HG03139 (cell line): ENCODE measurements around the gene ITGA1.
A peak's percentile ranks its signal among the peaks of the same experiment; 100 is the strongest.
"Not testable (repeated sequence)": the region's sequence is repeated elsewhere in the genome, so short reads cannot be mapped to it uniquely, and the experiment has no call there.

ENCODE experiments used
- ATAC-seq: cut with Tn5 transposase; IDR thresholded peaks from one replicate; pipeline ENCODE4 v1.9.1; 2021; ENCODE audit not compliant: unreplicated experiment

The ITGA1 gene

DNA sequence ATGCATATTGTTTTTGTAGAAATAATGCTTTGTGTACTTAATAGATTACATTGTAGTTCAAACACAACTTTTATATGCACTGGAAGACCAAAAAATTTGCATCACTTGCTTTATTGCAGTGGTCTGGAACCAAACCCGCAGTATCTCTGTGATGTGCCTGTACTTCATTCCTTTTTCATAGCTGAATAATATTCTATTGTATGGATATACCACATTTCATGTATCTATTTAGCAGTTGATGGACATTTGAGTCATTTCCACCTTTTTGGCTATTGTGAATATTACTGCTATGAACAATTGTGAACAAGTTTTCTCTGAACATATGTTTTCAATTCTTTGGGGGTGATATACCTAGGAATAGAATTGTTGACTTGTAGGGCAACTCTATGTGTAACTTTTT is 40.1 kb downstream of the ITGA1 start:
- no peak for ATAC-seq

DNA sequence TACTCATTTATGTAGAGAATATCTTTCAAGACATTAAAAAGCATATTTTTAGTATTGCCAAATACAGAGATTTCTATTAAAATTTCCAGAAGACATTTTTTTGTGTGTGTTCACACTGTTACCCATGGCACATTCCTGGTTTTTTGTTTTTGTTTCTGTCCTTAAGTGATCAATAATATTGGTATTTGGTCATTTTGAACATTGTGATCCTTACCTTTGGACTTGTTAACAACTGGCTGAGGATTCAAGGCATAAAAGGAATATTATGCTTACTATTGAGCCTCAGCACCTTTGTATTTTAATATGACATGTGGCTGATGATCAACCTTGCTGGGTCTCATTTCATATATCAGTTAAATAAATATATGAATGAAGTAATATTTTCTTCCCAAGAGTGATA is 41.9 kb downstream of the ITGA1 start:
- no peak for ATAC-seq

GRCh38 chr5:52830650-52831049 is 42.9 kb downstream of the ITGA1 start:
- no peak for ATAC-seq

GRCh38 chr5:52831786-52832511 is 44.2 kb downstream of the ITGA1 start:
- ATAC-seq: no peak

DNA sequence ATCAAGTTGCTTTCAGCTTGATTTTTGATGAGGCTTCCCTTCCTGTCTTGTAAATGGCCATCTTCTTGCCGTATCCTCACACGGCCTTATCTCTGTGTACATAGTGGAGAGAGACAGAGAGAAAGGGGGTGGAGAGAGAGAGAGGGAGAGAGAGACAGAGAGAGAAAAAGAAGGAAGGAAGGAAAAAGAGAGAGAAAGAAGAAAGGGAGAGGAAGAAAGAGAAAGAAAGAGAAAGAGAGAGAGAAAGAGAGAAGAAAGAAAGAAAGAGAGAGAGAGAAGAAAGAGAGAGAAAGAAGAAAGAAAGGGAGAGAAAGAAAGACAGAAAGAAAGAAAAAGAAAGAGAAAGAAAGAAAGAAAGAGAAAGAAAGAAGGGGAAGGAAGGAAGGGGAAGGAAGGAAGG is 46.6 kb downstream of the ITGA1 start:
- ATAC-seq: no peak

DNA sequence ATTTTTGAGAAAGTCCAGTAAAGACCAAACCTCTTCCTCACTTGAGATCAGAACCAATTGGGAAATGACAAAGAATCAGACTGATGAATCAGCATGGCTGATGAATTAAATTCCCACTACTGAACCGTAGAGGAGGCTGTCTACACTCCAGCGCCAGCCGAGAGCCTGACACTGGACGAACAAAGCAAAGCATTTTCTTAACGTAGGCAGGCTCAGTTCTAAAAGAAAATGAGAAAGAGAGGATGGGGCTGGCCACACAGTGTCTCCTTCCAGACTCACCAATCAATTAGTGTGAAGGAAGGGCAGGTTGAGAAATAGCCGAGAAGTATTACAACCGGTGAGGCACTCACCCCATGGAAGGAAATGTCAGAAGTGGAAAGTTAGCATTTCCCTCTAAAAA is 49.4 kb downstream of the ITGA1 start:
- ATAC-seq: no peak

DNA sequence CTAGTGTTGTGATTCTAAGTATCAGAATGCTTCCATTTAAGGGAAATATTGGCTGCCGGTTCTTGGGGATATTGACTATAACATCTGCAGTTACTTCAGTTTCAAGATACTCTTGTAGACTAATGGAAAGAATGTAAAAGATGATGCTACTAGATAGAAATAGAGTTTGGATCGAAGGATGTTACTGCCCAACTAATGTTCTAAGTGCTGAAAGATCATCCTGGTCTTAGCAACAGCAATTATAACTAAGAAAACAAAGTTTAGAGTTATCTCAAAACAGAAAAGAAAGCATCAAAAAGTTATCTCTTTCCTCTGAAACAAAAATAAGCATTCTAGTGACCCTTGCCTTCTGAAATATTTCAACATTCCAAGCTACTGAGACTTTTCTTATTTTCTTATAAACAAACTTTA is 49.9 kb downstream of the ITGA1 start:
- ATAC-seq: no peak

DNA sequence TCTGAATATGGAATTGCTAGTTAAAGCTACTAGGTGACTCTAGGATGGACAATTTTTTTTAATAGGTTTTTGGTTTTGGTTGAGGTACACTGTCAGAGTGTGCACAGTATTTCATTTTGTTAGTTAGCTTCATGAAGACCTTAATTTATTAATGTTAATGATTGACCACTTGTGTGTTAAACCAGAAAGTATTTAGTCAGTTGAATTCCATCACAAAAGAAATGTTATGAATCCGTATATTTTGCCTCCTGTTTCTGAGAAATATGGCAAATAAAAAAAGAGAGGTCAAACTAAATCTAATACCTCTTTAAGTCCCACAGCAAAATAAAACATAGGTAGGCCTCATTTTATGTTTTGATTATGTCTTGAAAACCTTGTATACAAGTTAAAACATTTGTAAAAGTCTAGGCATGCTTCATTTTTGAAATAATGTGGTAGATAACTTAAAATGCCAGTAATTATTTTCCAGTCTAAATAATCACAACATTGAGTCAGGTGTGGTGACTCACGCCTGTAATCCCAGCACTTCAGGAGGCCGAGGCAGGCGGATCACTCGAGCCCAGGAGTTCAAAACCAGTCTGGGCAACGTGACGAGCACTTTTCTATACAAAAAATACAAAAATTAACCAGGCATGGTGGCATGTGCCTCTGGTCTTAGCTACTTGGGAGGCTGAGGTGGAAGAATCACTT is 50.8 kb downstream of the ITGA1 start:
- ATAC-seq: no peak

DNA sequence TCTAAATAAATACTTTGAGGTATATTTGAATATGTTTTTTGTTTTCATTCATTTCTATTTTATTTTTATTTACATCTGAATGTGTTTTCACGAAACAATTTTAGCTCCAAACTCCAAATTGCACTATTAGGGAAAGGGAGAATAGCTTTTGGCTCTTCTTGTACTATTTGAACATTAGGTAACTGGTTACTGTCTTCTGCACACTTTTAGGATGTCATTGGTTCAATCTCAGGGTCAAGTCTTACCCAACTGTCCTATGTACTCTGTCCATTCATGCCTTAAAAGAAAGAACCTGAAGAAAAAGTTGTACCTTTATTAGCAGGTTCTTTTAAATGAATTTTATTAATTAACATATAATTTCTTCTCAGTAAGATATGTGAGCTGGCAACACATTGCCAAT is 51.6 kb downstream of the ITGA1 start:
- no peak for ATAC-seq

DNA sequence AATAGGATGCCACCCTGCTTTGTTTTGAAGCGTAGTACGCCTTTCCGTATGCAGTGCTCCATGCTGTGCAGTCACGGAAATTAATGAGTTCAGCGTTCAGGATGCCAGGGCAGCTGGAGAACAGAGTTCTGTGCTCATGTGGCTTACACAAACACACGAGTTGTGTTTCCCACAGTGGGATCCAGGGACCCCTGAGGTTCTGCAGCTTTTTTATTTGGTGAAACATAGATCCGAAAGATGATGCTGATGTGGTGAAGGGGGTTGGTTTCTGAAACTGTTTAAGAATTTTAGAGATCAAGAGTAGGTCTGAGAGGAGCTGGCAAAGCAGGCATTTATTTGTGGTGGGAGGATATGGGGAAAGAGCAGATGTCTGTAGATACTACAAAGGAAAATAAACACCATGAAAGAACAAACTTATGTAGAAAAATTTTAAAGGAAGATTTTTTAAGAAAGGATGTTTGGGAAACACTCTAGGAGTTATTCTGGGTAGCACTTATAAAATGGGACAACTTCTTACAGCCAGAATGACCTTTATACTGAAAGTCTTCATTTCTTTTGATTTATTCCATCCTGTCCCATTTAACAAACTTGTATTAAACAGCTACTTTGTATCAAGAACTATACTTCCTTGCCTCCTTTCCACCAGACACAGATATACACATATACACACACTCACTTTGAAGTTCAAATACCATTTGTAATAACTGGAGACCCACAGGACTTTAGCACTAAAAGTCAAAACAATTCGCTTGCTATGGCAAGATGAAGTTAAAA is 52.7 kb downstream of the ITGA1 start:
- ATAC-seq: no peak

DNA sequence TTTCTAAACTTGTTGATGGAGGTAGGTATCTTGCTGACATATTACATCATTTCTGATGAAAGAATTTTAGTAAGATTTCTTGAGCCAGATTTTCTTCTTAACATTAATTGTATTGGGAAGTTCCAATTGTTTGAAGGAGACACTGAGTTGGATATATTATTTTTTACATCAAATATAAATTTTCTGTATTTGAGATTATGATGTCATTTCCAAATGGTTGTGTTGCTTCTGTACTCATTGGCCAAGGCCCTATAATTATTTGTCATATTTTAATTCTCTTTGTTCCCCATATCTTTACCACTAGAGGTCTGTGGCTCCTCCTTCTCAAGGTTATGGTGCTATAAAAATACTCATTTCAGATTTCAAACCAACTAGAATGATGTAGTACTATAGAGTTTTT is 53.4 kb downstream of the ITGA1 start:
- ATAC-seq: no peak

DNA sequence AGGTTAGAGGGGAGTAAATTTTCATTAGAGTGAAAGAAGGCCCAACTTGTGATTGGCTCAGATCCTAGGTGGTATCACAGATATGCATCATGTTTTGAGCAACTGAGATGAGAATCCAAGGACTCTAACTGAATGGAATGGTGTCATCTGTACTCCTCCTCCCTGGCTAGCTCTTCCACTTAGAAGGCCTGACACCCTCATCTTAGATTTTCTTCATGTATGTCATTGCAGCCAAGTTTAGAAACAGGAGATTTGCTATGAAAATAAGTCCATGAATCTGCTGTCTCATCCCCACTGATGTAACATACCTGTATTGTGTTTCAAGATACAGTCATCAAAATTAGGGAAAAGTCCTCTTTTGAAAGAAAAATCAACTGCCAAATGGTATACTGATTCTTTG is 54.4 kb downstream of the ITGA1 start:
- ATAC-seq: no peak

GRCh38 chr5:52844885-52845284 is 57.2 kb downstream of the ITGA1 start:
- no peak for ATAC-seq

DNA sequence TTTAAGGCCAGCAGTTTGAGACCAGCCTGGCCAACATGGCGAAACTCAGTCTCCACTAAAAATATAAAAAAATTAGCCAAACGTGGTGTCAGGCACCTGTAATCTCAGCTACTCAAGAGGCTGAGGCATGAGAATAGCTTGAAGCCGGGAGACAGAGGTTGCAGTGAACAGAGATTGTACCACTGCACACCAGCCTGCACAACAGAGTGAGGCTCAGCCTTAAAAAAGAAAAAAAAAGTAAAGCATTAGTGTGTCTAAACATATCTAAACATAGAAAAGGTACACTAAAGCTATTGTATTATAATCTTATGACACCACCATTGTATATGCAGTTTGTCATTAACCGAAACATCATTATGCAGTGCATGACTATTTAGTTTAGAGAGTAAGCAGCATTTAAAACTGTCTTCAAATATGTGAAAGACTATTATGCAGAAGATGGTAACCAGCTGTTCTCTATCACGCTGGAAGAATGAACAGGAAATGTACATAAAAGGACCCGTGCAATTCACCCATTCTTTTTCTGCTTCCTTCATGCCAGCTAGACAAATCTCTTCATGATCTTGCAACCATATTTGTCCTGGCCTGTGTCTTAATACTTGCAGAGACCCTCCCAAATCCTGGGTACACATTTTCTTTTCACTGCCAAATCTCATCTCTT is 58.6 kb downstream of the ITGA1 start:
- no peak for ATAC-seq

- not testable (repeated sequence) for ATAC-seq
Observed at GRCh38 chr5:52848688-52849087, 61.0 kb downstream of the ITGA1 start.

GRCh38 chr5:52849544-52849943 is 61.8 kb downstream of the ITGA1 start:
- ATAC-seq: no peak

DNA sequence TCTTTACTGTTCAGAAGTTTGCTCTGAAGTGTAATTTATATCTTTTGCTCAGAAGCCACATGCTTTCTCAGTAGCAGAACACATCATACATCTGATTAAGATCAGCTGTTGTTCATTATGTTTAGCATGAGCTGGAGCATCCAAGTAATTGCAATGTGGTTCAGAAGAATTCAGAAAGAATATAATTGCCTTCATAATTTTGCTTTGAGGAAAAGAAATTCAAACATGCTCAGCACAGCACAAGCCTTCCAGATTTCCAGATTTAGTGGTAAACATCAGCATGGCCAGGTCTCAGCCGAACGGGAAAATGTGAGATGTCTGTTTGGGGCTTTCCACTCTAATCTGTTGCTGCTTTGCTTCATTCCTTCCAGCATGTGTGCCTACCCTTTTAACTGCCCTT is 65.9 kb downstream of the ITGA1 start:
- ATAC-seq: no peak

GRCh38 chr5:52854301-52854700 is 66.6 kb downstream of the ITGA1 start:
- ATAC-seq: no peak

GRCh38 chr5:52854949-52855348 is 67.2 kb downstream of the ITGA1 start:
- no peak for ATAC-seq

GRCh38 chr5:52856564-52856963 is 68.8 kb downstream of the ITGA1 start:
- ATAC-seq: peak; percentile 84

DNA sequence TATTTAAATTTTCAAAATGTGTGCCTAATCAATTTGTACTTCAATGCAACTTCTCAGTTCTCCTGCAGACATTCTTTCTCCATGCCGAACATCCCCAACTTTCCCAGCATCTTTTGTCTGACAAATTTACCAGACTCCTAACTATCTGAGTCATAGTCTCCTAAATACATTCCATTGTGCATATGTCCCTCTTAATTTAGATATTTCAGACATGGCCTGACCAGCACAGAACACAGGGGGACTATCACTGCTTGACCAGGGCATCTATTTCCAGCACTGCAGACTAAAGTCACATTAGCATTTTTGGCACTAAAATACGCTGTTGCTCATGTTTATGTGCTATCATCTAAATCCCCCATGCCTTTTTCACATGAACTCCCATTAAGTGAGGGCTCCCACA is 71.9 kb downstream of the ITGA1 start:
- no peak for ATAC-seq

GRCh38 chr5:52861368-52861767 is 73.7 kb downstream of the ITGA1 start:
- ATAC-seq: no peak
